ENCODE data around the gene TAS2R5.
"Not testable (repeated sequence)": the region's sequence is repeated elsewhere in the genome, so short reads cannot be mapped to it uniquely, and the experiment has no call there.

Gene TAS2R5

GRCh38 chr7:141789917-141790316 lies at the start of gene TAS2R5:
TSS of gene TAS2R5 (plus strand) at chr7:141790217. CDS start at chr7:141790362, 145 bp downstream.
- no peak for DNase-seq

GRCh38 chr7:141742229-141742628 lies 47.8 kb upstream of the TAS2R5 start:
- no peak for DNase-seq

GRCh38 chr7:141744131-141744530 lies 45.9 kb upstream of the TAS2R5 start:
- DNase-seq: no peak

GRCh38 chr7:141748396-141748795 lies 41.6 kb upstream of the TAS2R5 start:
- no peak for DNase-seq

GRCh38 chr7:141751904-141752303 lies 38.1 kb upstream of the TAS2R5 start:
- DNase-seq: not testable (repeated sequence)

- no peak for DNase-seq
Observed at GRCh38 chr7:141752634-141753033, 37.4 kb upstream of the TAS2R5 start.

GRCh38 chr7:141754939-141755338 lies 35.1 kb upstream of the TAS2R5 start:
- peak; percentile 17 for DNase-seq

- no peak for DNase-seq
Observed at GRCh38 chr7:141763797-141764196, 26.2 kb upstream of the TAS2R5 start, which contains the start of gene TAS2R3. TSS of gene TAS2R3 (plus strand) at chr7:141764097. CDS start at chr7:141764159, 62 bp downstream.

- DNase-seq: not testable (repeated sequence)
Observed at GRCh38 chr7:141770083-141770583, 19.9 kb upstream of the TAS2R5 start.

- no peak for DNase-seq
Observed at GRCh38 chr7:141776374-141776773, 13.6 kb upstream of the TAS2R5 start, which contains the start of gene TAS2R4. TSS of gene TAS2R4 (plus strand) at chr7:141776674. CDS start at chr7:141778489, 1,815 bp downstream.

- peak; percentile 41 for DNase-seq
Observed at GRCh38 chr7:141785706-141786552, 4.1 kb upstream of the TAS2R5 start.

- DNase-seq: no peak
Observed at GRCh38 chr7:141788296-141788695, 1.7 kb upstream of the TAS2R5 start.

GRCh38 chr7:141792526-141792925 lies 2.5 kb downstream of the TAS2R5 start:
- no peak for DNase-seq

GRCh38 chr7:141820067-141820466 lies 30.1 kb downstream of the TAS2R5 start:
- DNase-seq: no peak

GRCh38 chr7:141822432-141822831 lies 32.4 kb downstream of the TAS2R5 start:
- DNase-seq: not testable (repeated sequence)

GRCh38 chr7:141837683-141838082 lies 47.7 kb downstream of the TAS2R5 start:
- DNase-seq: no peak

GRCh38 chr7:141838581-141838980 lies 48.6 kb downstream of the TAS2R5 start:
- no peak for DNase-seq

GRCh38 chr7:141839256-141839655 lies 49.2 kb downstream of the TAS2R5 start:
- no peak for DNase-seq

- no peak for DNase-seq
Observed at GRCh38 chr7:141840708-141841107, 50.7 kb downstream of the TAS2R5 start.

Measured in NCI-H1092 (cell line).